ENCODE results near the gene PACSIN1.

The PACSIN1 gene

DNA sequence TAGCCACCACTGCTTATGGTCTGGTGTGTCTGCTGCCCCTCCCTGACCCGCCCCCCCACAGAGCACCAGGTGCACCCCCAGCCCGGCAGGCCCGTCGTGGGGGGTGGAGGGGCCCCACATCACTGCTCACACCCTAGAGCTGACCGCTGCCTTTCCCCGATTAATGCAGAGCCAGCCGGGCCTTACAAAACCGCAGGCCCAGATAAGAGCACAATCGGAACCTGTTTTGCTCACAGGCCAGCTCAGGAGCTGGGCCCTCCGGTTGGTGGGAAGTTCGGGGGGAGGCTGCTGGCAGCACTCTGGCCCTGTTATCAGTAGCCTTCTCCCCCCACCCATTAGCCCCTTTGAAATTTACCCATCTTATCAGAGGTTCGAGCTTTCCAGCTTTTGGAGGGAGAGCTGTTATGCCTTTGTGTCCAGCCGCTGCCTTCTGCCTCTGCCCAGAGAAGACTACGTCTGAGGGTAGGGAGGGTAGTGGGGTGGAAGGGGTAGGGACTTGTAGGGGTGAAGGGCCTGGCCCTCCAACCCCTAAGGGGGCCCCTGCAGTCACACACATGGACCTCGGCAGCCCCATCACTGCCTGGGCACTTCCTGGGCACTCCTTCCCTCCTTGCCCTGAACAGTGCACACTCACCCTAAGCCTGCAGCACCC, 97.1 kb downstream of the PACSIN1 start:
- Histone ChIP-seq H3K4me2 (ENCODE audit: low read depth, low read length, poor library complexity, severe bottlenecking) (no peak overlapping the region), H3K79me2 (ENCODE audit: insufficient read depth, low read length) (no peaks in the 10 kb centered on the region), H3K9me3 (ENCODE audit: insufficient read depth, low read length) (peaks cover 4% of the 10 kb centered on the region; the same call in 1 of the 2 replicates), H3F3A (ENCODE audit: insufficient read depth) (no peaks in the 10 kb centered on the region), H3K36me3 (ENCODE audit: low read length) (no peaks in the 10 kb centered on the region), H3K27ac (ENCODE audit: low read depth, low read length) (no peak overlapping the region), H4K20me1 (ENCODE audit: low read depth, low read length) (no peaks in the 10 kb centered on the region), H3K9ac (ENCODE audit: low read length) (no peak overlapping the region), H3K27me3 (ENCODE audit: low read length) (no peaks in the 10 kb centered on the region), H3K9me2 (replicated peaks; ENCODE audit: insufficient read depth, low read length) (no peaks in the 10 kb centered on the region), H2AFZ (ENCODE audit: low read depth, low read length, severe bottlenecking) (no peak overlapping the region), H3K4me3 (ENCODE audit: insufficient read depth, low read length, poor library complexity, severe bottlenecking) (no peak overlapping the region)
- TF ChIP-seq, protein P1, sequence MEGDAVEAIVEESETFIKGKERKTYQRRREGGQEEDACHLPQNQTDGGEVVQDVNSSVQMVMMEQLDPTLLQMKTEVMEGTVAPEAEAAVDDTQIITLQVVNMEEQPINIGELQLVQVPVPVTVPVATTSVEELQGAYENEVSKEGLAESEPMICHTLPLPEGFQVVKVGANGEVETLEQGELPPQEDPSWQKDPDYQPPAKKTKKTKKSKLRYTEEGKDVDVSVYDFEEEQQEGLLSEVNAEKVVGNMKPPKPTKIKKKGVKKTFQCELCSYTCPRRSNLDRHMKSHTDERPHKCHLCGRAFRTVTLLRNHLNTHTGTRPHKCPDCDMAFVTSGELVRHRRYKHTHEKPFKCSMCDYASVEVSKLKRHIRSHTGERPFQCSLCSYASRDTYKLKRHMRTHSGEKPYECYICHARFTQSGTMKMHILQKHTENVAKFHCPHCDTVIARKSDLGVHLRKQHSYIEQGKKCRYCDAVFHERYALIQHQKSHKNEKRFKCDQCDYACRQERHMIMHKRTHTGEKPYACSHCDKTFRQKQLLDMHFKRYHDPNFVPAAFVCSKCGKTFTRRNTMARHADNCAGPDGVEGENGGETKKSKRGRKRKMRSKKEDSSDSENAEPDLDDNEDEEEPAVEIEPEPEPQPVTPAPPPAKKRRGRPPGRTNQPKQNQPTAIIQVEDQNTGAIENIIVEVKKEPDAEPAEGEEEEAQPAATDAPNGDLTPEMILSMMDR (IDR thresholded peaks at IDR 0.05; ENCODE audit: insufficient read depth, low read length, poor library complexity, severe bottlenecking), result no peak
- no peak for TF ChIP-seq EZH2phosphoT487 (conservative IDR thresholded peaks at IDR 0.05; ENCODE audit: low read length)

DNA sequence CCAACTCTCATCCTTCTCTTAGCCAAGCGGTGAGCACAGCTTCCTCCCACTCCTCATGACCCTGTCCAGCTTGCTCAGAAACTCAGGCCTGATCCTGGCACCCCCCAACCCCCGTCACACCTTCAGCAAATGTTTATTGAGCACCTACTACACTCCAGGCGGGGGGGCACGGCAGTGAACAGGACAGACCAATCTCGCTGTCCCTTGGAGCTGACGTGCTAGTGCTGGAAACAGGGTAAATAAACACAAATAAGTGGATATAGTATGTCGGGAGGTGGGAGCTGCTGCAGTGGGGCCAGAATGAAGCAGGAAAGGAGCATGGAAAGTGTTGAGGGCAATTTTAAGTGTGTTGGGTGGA, 97.6 kb downstream of the PACSIN1 start:
- no peak overlapping the region for H3K4me2 ChIP-seq (ENCODE audit: low read depth, low read length, poor library complexity, severe bottlenecking)
- H3K79me2 ChIP-seq (ENCODE audit: insufficient read depth, low read length), result no peaks in the 10 kb centered on the region
- H3K9me3 ChIP-seq (ENCODE audit: insufficient read depth, low read length), result peaks cover under 1% of the 10 kb centered on the region; the same call in 1 of the 2 replicates
- no peak overlapping the region for H3K27ac ChIP-seq (ENCODE audit: low read depth, low read length)
- H2AFZ ChIP-seq (ENCODE audit: low read depth, low read length, severe bottlenecking), result no peak overlapping the region
- H3F3A ChIP-seq (ENCODE audit: insufficient read depth), result no peaks in the 10 kb centered on the region
- H3K9ac ChIP-seq (ENCODE audit: low read length), result no peak overlapping the region
- H3K36me3 ChIP-seq (ENCODE audit: low read length), result no peaks in the 10 kb centered on the region
- H4K20me1 ChIP-seq (ENCODE audit: low read depth, low read length), result no peaks in the 10 kb centered on the region
- H3K27me3 ChIP-seq (ENCODE audit: low read length), result no peaks in the 10 kb centered on the region
- H3K4me3 ChIP-seq (ENCODE audit: insufficient read depth, low read length, poor library complexity, severe bottlenecking), result no peak overlapping the region
- H3K9me2 ChIP-seq (replicated peaks; ENCODE audit: insufficient read depth, low read length), result no peaks in the 10 kb centered on the region
- TF ChIP-seq, protein P1 (IDR thresholded peaks at IDR 0.05; ENCODE audit: insufficient read depth, low read length, poor library complexity, severe bottlenecking), result no peak
- TF ChIP-seq EZH2phosphoT487 (conservative IDR thresholded peaks at IDR 0.05; ENCODE audit: low read length), result no peak

- no peaks in the 10 kb centered on the region for H4K20me1 ChIP-seq (ENCODE audit: low read depth, low read length)
- no peaks in the 10 kb centered on the region for H3K9me3 ChIP-seq (ENCODE audit: insufficient read depth, low read length)
- no peak overlapping the region for H3K4me3 ChIP-seq (ENCODE audit: insufficient read depth, low read length, poor library complexity, severe bottlenecking)
- H3K4me2 ChIP-seq (ENCODE audit: low read depth, low read length, poor library complexity, severe bottlenecking), result no peak overlapping the region
- no peaks in the 10 kb centered on the region for H3K79me2 ChIP-seq (ENCODE audit: insufficient read depth, low read length)
- no peaks in the 10 kb centered on the region for H3K27me3 ChIP-seq (ENCODE audit: low read length)
- no peak for TF ChIP-seq EZH2phosphoT487 (conservative IDR thresholded peaks at IDR 0.05; ENCODE audit: low read length)
- TF ChIP-seq, protein P1 (IDR thresholded peaks at IDR 0.05; ENCODE audit: insufficient read depth, low read length, poor library complexity, severe bottlenecking), result no peak
- no peak overlapping the region for H2AFZ ChIP-seq (ENCODE audit: low read depth, low read length, severe bottlenecking)
- no peak overlapping the region for H3K9ac ChIP-seq (ENCODE audit: low read length)
- no peak overlapping the region for H3K27ac ChIP-seq (ENCODE audit: low read depth, low read length)
- H3K36me3 ChIP-seq (ENCODE audit: low read length), result no peaks in the 10 kb centered on the region
- no peaks in the 10 kb centered on the region for H3K9me2 ChIP-seq (replicated peaks; ENCODE audit: insufficient read depth, low read length)
- no peaks in the 10 kb centered on the region for H3F3A ChIP-seq (ENCODE audit: insufficient read depth)
These were observed 98.3 kb downstream of the PACSIN1 start for GRCh38 chr6:34564181-34564580.

All from SU-DHL-6 (cell line).